HepG2 (cell line): Measurements from ENCODE around the gene SFI1. TPM values are rescaled to one million over a fixed set of nuclear protein-coding genes. Genes with fewer than 3 reads are reported as not detected.

Experiments used
- FOXA3 ChIP-seq: IDR thresholded peaks from 2 replicates; pipeline ENCODE4 v1.6.1; 2016; ENCODE audit warnings: missing genetic modification reagents, missing compliant biosample characterization
- MAFK ChIP-seq, 2 experiments: IDR thresholded peaks in 1 of 2; conservative IDR thresholded peaks in 1 of 2; 2 replicates each; pipeline ENCODE4 v1.6.1; 2011; ENCODE audit warnings: improper control_type of control experiment in 2 of 2, low read length in 2 of 2
- MLLT10 ChIP-seq: sonication (generic); formaldehyde crosslinking; IDR thresholded peaks from 2 replicates; pipeline ENCODE4 v1.4.0; 2020; ENCODE audit warnings: missing genetic modification reagents
- PLRG1 ChIP-seq: fragments of 450-650 bp; conservative IDR thresholded peaks from 2 replicates; pipeline ENCODE4 v1.6.1; 2016
- SNAPC4 ChIP-seq: sonication (generic); formaldehyde crosslinking; IDR thresholded peaks from 2 replicates; pipeline ENCODE4 v1.4.0; 2020; ENCODE audit warnings: mild to moderate bottlenecking, missing genetic modification reagents
- USF2 ChIP-seq, 2 experiments: sonication (generic) in 1 of 2; formaldehyde crosslinking in 1 of 2; IDR thresholded peaks; 2 replicates each; pipeline versions ENCODE4 v1.5.1 to v1.6.1; 2011 to 2020; ENCODE audit warnings: borderline replicate concordance in 1 of 2, low read depth in 1 of 2, low read length in 1 of 2, mild to moderate bottlenecking in 1 of 2, missing genetic modification reagents in 1 of 2, moderate library complexity in 1 of 2
- ZBTB2 ChIP-seq: sonication (generic); formaldehyde crosslinking; IDR thresholded peaks from 2 replicates; pipeline ENCODE4 v1.8.0; 2022; ENCODE audit warnings: low read depth, missing genetic modification reagents
- ZBTB37 ChIP-seq: sonication (generic); formaldehyde crosslinking; IDR thresholded peaks from 2 replicates; pipeline ENCODE4 v1.4.0; 2020; ENCODE audit warnings: mild to moderate bottlenecking, missing genetic modification reagents
- ZFP41 ChIP-seq: sonication (generic); formaldehyde crosslinking; IDR thresholded peaks from 2 replicates; pipeline ENCODE4 v1.4.0; 2020; ENCODE audit warnings: mild to moderate bottlenecking, missing genetic modification reagents, borderline replicate concordance
- ZKSCAN1 ChIP-seq: fragments of 150-350 bp; IDR thresholded peaks from 2 replicates; pipeline ENCODE4 v1.6.1; 2014; ENCODE audit warnings: low read length
- ZNF281 ChIP-seq: sonication (generic); formaldehyde crosslinking; IDR thresholded peaks from 2 replicates; pipeline ENCODE4 v1.4.0; 2020; ENCODE audit warnings: missing genetic modification reagents, borderline replicate concordance
- ZNF343 ChIP-seq: sonication (generic); formaldehyde crosslinking; IDR thresholded peaks from 2 replicates; pipeline ENCODE4 v1.4.0; 2020; ENCODE audit warnings: mild to moderate bottlenecking, missing genetic modification reagents
- polyA plus RNA-seq, 8 experiments: library from polyadenylated mRNA; depleted of rRNA in 3 of 8; stranded (reverse) in 7 of 8; unstranded in 1 of 8; fragments of >200 nt; fragmentation: Illumina TruSeq in 4 of 8; extraction: Trizol in 4 of 8; gene quantifications; 2 replicates each; pipeline versions ENCODE4 v1.2.1 to v1.2.3, GENCODE V29; 2011 to 2016; ENCODE audit warnings: low read depth in 4 of 8, missing spikeins in 1 of 8, mixed read lengths in 1 of 8; ENCODE audit not compliant: insufficient read depth in 1 of 8
- total RNA-seq, 5 experiments: library from RNA; depleted of rRNA; stranded (reverse); fragments of >200 nt; fragmentation: Illumina TruSeq; extraction: Trizol; gene quantifications; 2 replicates each; pipeline ENCODE4 v1.2.3, GENCODE V29; 2016; ENCODE audit warnings: low read depth in 1 of 5

The SFI1 gene
- total and polyA plus RNA-seq, 2 of the 13 experiments (the other 11 are each of a cell fraction or from before 2014, with no cell fraction given) = 20.5 to 40.1 TPM

GRCh38 chr22:31630331-31631329, 134.3 kb downstream of the SFI1 start (continued):
- TF ChIP-seq SNAPC4 = no peak
- no peak for TF ChIP-seq FOXA3 (CRISPR knock-in tag)
- no peak; the same call in 1 of the 2 replicates for TF ChIP-seq ZBTB2 (CRISPR knock-in tag)
- TF ChIP-seq ZKSCAN1 = no peak
- TF ChIP-seq ZNF343 (CRISPR knock-in tag) = no peak; the same call in 1 of the 2 replicates
- no peak for TF ChIP-seq MLLT10
- no peak for TF ChIP-seq ZNF281
- TF ChIP-seq MAFK (conservative IDR thresholded peaks at IDR 0.05 in 1 of 2, IDR thresholded peaks at IDR 0.05 in 1 of 2; ENCODE audit: low read length in 2 of 2) = no peak
- no peak for TF ChIP-seq PLRG1
- TF ChIP-seq USF2 (IDR thresholded peaks at IDR 0.05; ENCODE audit: low read depth, low read length) = no peak
- no peak for TF ChIP-seq USF2 (CRISPR knock-in tag; IDR thresholded peaks at IDR 0.05; ENCODE audit: borderline replicate concordance)
- TF ChIP-seq ZBTB37 (CRISPR knock-in tag) = no peak
- TF ChIP-seq ZFP41 (CRISPR knock-in tag) = no peak
